IMR-90 (cell line): Measurements from ENCODE around the gene IL17B. TPM values are rescaled to one million over a fixed set of nuclear protein-coding genes. Genes with fewer than 3 reads are reported as not detected.

Experiments used
- ATAC-seq: fragments of 200-7000 bp; cut with Tn5 transposase; 2 replicates; pipeline ENCODE4 v1.9.1; 2020; ENCODE audit warnings: low read depth, mild to moderate bottlenecking, moderate library complexity
- BruUV-seq: library from RNA; stranded (reverse); fragments of 400-500 nt; replicated peaks from 2 replicates; lab custom pipeline; 2021; lab: Mats Ljungman, UMichigan
- CTCF ChIA-PET: fragments of 300-600 bp; formaldehyde crosslinking; extraction: SDS; loops from one replicate; lab custom pipeline; 2021; ENCODE audit warnings: antibody characterized with exemption; lab: Yijun Ruan, JAX
- POLR2A ChIA-PET: fragments of 300-600 bp; sonication (Branson Sonifier 250); formaldehyde crosslinking; loops from one replicate; lab custom pipeline; 2022; ENCODE audit warnings: antibody characterized with exemption; ENCODE audit not compliant: unreplicated experiment; lab: Charles Lee
- DNase-seq: peaks from one replicate; pipeline ENCODE4 v3.0.0; 2013
- H2AFZ ChIP-seq: replicated peaks from 2 replicates; pipeline ENCODE3; 2013; ENCODE audit warnings: low read length, mild to moderate bottlenecking; ENCODE audit not compliant: poor library complexity
- H2AK5ac ChIP-seq: 2 replicates; pipeline ENCODE4 v1.6.1; 2013; ENCODE audit warnings: low read depth, low read length, inconsistent platforms
- H2AK9ac ChIP-seq: replicated peaks from 2 replicates; pipeline ENCODE3; 2013; ENCODE audit warnings: mild to moderate bottlenecking, low read depth, low read length, moderate library complexity; ENCODE audit not compliant: poor library complexity
- H2BK120ac ChIP-seq: 2 replicates; pipeline ENCODE4 v1.6.1; 2013; ENCODE audit warnings: low read depth, low read length, inconsistent platforms
- H2BK15ac ChIP-seq: 3 replicates; pipeline ENCODE4 v1.6.1; 2013; ENCODE audit warnings: low read depth, low read length, inconsistent platforms
- H2BK20ac ChIP-seq: 2 replicates; pipeline ENCODE4 v1.6.1; 2013; ENCODE audit warnings: low read depth, mild to moderate bottlenecking, inconsistent platforms, low read length, moderate library complexity
- H2BK5ac ChIP-seq: 2 replicates; pipeline ENCODE4 v1.6.1; 2013; ENCODE audit warnings: mild to moderate bottlenecking, low read depth, low read length, inconsistent platforms; ENCODE audit not compliant: poor library complexity, severe bottlenecking
- H3K14ac ChIP-seq: replicated peaks from 2 replicates; pipeline ENCODE4 v1.6.1; 2013; ENCODE audit warnings: low read depth, low read length, inconsistent platforms
- H3K18ac ChIP-seq: 2 replicates; pipeline ENCODE4 v1.6.1; 2013; ENCODE audit warnings: low read depth, low read length, control low read depth
- H3K23ac ChIP-seq: 2 replicates; pipeline ENCODE4 v1.6.1; 2013; ENCODE audit warnings: low read depth, low read length, inconsistent platforms
- H3K27ac ChIP-seq: 2 replicates; pipeline ENCODE4 v1.5.1; 2013; ENCODE audit warnings: mild to moderate bottlenecking, control low read depth, low read length; ENCODE audit not compliant: insufficient read depth
- H3K27me3 ChIP-seq: 2 replicates; pipeline ENCODE4 v1.6.1; 2013; ENCODE audit warnings: low read length; ENCODE audit not compliant: control insufficient read depth, insufficient read depth
- H3K36me3 ChIP-seq: 2 replicates; pipeline ENCODE4 v1.6.1; 2013; ENCODE audit warnings: low read length, mixed read lengths; ENCODE audit not compliant: control insufficient read depth, insufficient read depth
- H3K4ac ChIP-seq: 2 replicates; pipeline ENCODE4 v1.6.1; 2013; ENCODE audit warnings: low read depth, low read length, inconsistent platforms
- H3K4me1 ChIP-seq: 2 replicates; pipeline ENCODE4 v1.6.1; 2013; ENCODE audit warnings: low read length, mixed read lengths; ENCODE audit not compliant: control insufficient read depth, insufficient read depth
- H3K4me2 ChIP-seq: 2 replicates; pipeline ENCODE4 v1.6.1; 2013; ENCODE audit warnings: low read depth, mild to moderate bottlenecking, control low read depth, low read length, moderate library complexity
- H3K4me3 ChIP-seq: 2 replicates; pipeline ENCODE4 v1.5.1; 2013; ENCODE audit warnings: low read depth, mild to moderate bottlenecking, control low read depth, low read length, moderate library complexity; ENCODE audit not compliant: insufficient read depth
- H3K56ac ChIP-seq: 2 replicates; pipeline ENCODE4 v1.6.1; 2013; ENCODE audit warnings: low read length, inconsistent platforms; ENCODE audit not compliant: insufficient read depth; ENCODE audit errors: extremely low read depth
- H3K79me1 ChIP-seq, 2 experiments: 2 replicates each; pipeline ENCODE4 v1.6.1; 2013; ENCODE audit warnings: low read length in 2 of 2, inconsistent platforms in 1 of 2, low read depth in 1 of 2
- H3K9ac ChIP-seq: 2 replicates; pipeline ENCODE4 v1.6.1; 2013; ENCODE audit warnings: low read depth, low read length, control low read depth
- H3K9me1 ChIP-seq: 2 replicates; pipeline ENCODE4 v1.6.1; 2013; ENCODE audit warnings: low read length, inconsistent platforms; ENCODE audit not compliant: insufficient read depth
- H3K9me3 ChIP-seq: 2 replicates; pipeline ENCODE4 v1.6.1; 2013; ENCODE audit warnings: low read length; ENCODE audit not compliant: control insufficient read depth, insufficient read depth
- H4K20me1 ChIP-seq: 2 replicates; pipeline ENCODE4 v1.6.1; 2013; ENCODE audit warnings: low read length, inconsistent platforms; ENCODE audit not compliant: insufficient read depth
- H4K5ac ChIP-seq: 2 replicates; pipeline ENCODE4 v1.6.1; 2013; ENCODE audit warnings: mild to moderate bottlenecking, low read depth, low read length, control low read depth
- H4K8ac ChIP-seq, 2 experiments: 2 replicates each; pipeline ENCODE4 v1.6.1; 2013; ENCODE audit warnings: low read depth in 2 of 2, low read length in 2 of 2, control low read depth in 1 of 2, inconsistent platforms in 1 of 2
- H4K91ac ChIP-seq: 2 replicates; pipeline ENCODE4 v1.6.1; 2013; ENCODE audit warnings: low read depth, low read length, inconsistent platforms; ENCODE audit not compliant: insufficient read depth
- CEBPB ChIP-seq: IDR thresholded peaks from 2 replicates; pipeline ENCODE4 v1.6.1; 2012; ENCODE audit warnings: low read depth, low read length, improper control_type of control experiment
- CHD1 ChIP-seq: IDR thresholded peaks from 2 replicates; pipeline ENCODE4 v1.6.1; 2012; ENCODE audit warnings: low read depth, low read length, improper control_type of control experiment
- CTCF ChIP-seq: conservative IDR thresholded peaks from 2 replicates; pipeline ENCODE4 v1.5.1; 2012; ENCODE audit warnings: mild to moderate bottlenecking, low read depth, low read length, improper control_type of control experiment
- ELK1 ChIP-seq: fragments of 150-350 bp; IDR thresholded peaks from 2 replicates; pipeline ENCODE4 v1.6.1; 2016; ENCODE audit warnings: low read depth, mild to moderate bottlenecking, low read length, moderate library complexity, borderline replicate concordance
- FOS ChIP-seq: fragments of 150-350 bp; IDR thresholded peaks from 2 replicates; pipeline ENCODE4 v1.6.1; 2016; ENCODE audit warnings: low read depth, low read length
- MAZ ChIP-seq: IDR thresholded peaks from 2 replicates; pipeline ENCODE4 v1.6.1; 2012; ENCODE audit warnings: low read depth, mild to moderate bottlenecking, low read length, improper control_type of control experiment, moderate library complexity, borderline replicate concordance
- MXI1 ChIP-seq: IDR thresholded peaks from 2 replicates; pipeline ENCODE4 v1.6.1; 2012; ENCODE audit warnings: low read depth, mild to moderate bottlenecking, low read length, moderate library complexity, borderline replicate concordance
- NFE2L2 ChIP-seq: fragments of 150-350 bp; IDR thresholded peaks from 2 replicates; pipeline ENCODE4 v1.6.1; 2016; ENCODE audit warnings: low read depth, mild to moderate bottlenecking, low read length
- POLR2A ChIP-seq: IDR thresholded peaks from 2 replicates; pipeline ENCODE4 v1.6.1; 2012; ENCODE audit warnings: mild to moderate bottlenecking, low read depth, low read length
- RCOR1 ChIP-seq: IDR thresholded peaks from 2 replicates; pipeline ENCODE4 v1.6.1; 2012; ENCODE audit warnings: mild to moderate bottlenecking, low read length, improper control_type of control experiment; ENCODE audit not compliant: insufficient replicate concordance
- RFX5 ChIP-seq: IDR thresholded peaks from 2 replicates; pipeline ENCODE4 v1.8.0; 2012; ENCODE audit warnings: low read depth, mild to moderate bottlenecking, low read length, moderate library complexity
- SMC3 ChIP-seq: fragments of 150-350 bp; IDR thresholded peaks from 2 replicates; pipeline ENCODE4 v1.6.1; 2016; ENCODE audit warnings: low read depth, mild to moderate bottlenecking, antibody characterized with exemption, low read length, moderate library complexity
- USF2 ChIP-seq: fragments of 150-350 bp; IDR thresholded peaks from 2 replicates; pipeline ENCODE4 v1.6.1; 2017; ENCODE audit warnings: mild to moderate bottlenecking, antibody characterized with exemption, low read length, low read depth
- WGBS, 2 experiments: methylation state at CpG; one replicate each; pipeline versions ENCODE4 v1.1.5 to v1.1.7; 2013; ENCODE audit warnings: missing lambda C conversion rate in 2 of 2; ENCODE audit not compliant: insufficient read length in 1 of 2; ENCODE audit errors: extremely low coverage in 2 of 2; 5-methylcytosine and 5-hydroxymethylcytosine counted together
- dilution Hi-C: fragments of 300-500 bp; cut with HindIII; formaldehyde crosslinking; loops from one replicate; pipeline ENCODE4 v1.14.3; 2018; ENCODE audit warnings: low sequenced_read_pairs; ENCODE audit not compliant: unreplicated experiment
- in situ Hi-C: fragments of 300-500 bp; cut with MboI; formaldehyde crosslinking; loops from 3 replicates; pipeline ENCODE4 v1.14.3; 2019; ENCODE audit warnings: low sequenced_read_pairs, inconsistent platforms, mixed read lengths
- intact Hi-C: fragments of 100-400 bp; cut with micrococcal nuclease; formaldehyde crosslinking; loops from 2 replicates; pipeline ENCODE4 v1.10.0; 2022
- polyA plus RNA-seq, 3 experiments: library from polyadenylated mRNA; depleted of rRNA; stranded (reverse); fragments of >200 nt; gene quantifications; 2 replicates each; pipeline ENCODE4 v1.2.3, GENCODE V29; 2012; ENCODE audit warnings: low replicate concordance in 1 of 3
- total RNA-seq: library from RNA; depleted of rRNA; stranded (reverse); fragments of >200 nt; gene quantifications from 2 replicates; pipeline ENCODE4 v1.2.3, GENCODE V29; 2012

The IL17B gene
- total and polyA plus RNA-seq, 2 of the 4 experiments (the other 2 are of a cell fraction), result 0.31 TPM; not detected in 1

- Histone ChIP-seq H3K9me3 (no peaks in the 10 kb centered on the region), H2BK120ac (peak overlapping the region; percentile 99), H3K27ac (peak overlapping the region; percentile 99), H2AK5ac (peak overlapping the region; percentile 69), H4K5ac (peak overlapping the region; percentile 69), H2AFZ (no peak overlapping the region), H3K18ac (peak overlapping the region; percentile 64; the same call in 1 of the 2 replicates), H2BK20ac (peak overlapping the region; percentile 70), H4K91ac (peak overlapping the region; percentile 76), H3K4me1 (peaks cover 77% of the 10 kb centered on the region), H3K79me1 (peaks cover 35 to 89% of the 10 kb centered on the region in 2 experiments), H3K4me3 (no peak overlapping the region), H3K4ac (peak overlapping the region; percentile 86), H2BK5ac (peak overlapping the region; percentile 87), H2AK9ac (peak overlapping the region; percentile 38), H2BK15ac (peak overlapping the region; percentile 45; the same call in 1 of the 3 replicates), H4K20me1 (peaks cover 65% of the 10 kb centered on the region), H4K8ac (peak overlapping the region; percentile 70 to 79; a peak in 3 of 4 replicates), H3K9me1 (peaks cover 27% of the 10 kb centered on the region), H3K36me3 (peaks cover 83% of the 10 kb centered on the region), H3K56ac (peak overlapping the region; percentile 42), H3K9ac (peak overlapping the region; percentile 44; the same call in 1 of the 2 replicates), H3K14ac (peak overlapping the region; percentile 69), H3K4me2 (no peak overlapping the region), H3K27me3 (no peaks in the 10 kb centered on the region), H3K23ac (peak overlapping the region; percentile 82; the same call in 1 of the 2 replicates)
- TF ChIP-seq SMC3 (no peak), CEBPB (no peak), FOS (no peak), CHD1 (no peak), RCOR1 (no peak), POLR2A (no peak), NFE2L2 (no peak), MXI1 (no peak), ELK1 (no peak), USF2 (no peak), RFX5 (no peak), CTCF (no peak), MAZ (no peak)
- DNase-seq (no peak), ATAC-seq (no peak)
- ChIA-PET POLR2A (interaction anchor here (0.5 to 0.9 kb wide), 2 partner anchors 13 to 323 kb away, joined by 4 to 6 read pairs; no protein-coding TSS in a partner anchor), CTCF (no interaction called here)
- dilution Hi-C loops, result no loop called here
- in situ Hi-C loops, result no loop called here
- BruUV-seq, result no TSS peak
- no CpG with 5 or more reads among the region's 7 CpGs for WGBS, 2 experiments
- intact Hi-C loops, result no loop called here
These were observed 42.2 kb upstream of the IL17B start for GRCh38 chr5:149421372-149421685.
